Iris pigment epithelial cell (primary cell): ENCODE data around the gene PLPPR4.
A peak's percentile ranks its signal among the peaks of the same experiment; 100 is the strongest.
"Not testable (repeated sequence)": the region's sequence is repeated elsewhere in the genome, so short reads cannot be mapped to it uniquely, and the experiment has no call there.

Source experiments
- DNase-seq: peaks from one replicate; pipeline ENCODE4 v3.0.0-alpha.2; 2011; ENCODE audit warnings: low read depth

The PLPPR4 gene

GRCh38 chr1:99264201-99265021 lies at the start of gene PLPPR4:
TSS of gene PLPPR4 (plus strand) at chr1:99264492. CDS start at chr1:99264594, 102 bp downstream.
- peak; percentile 1 for DNase-seq

- no peak for DNase-seq
These were observed 47.3 kb upstream of the PLPPR4 start for GRCh38 chr1:99216956-99217355.

GRCh38 chr1:99217599-99217998 lies 46.7 kb upstream of the PLPPR4 start:
- no peak for DNase-seq

- DNase-seq = no peak
These were observed 45.7 kb upstream of the PLPPR4 start for GRCh38 chr1:99218572-99218971.

- no peak for DNase-seq
These were observed 45.3 kb upstream of the PLPPR4 start for GRCh38 chr1:99218999-99219398.

- DNase-seq = no peak
These were observed 37.0 kb upstream of the PLPPR4 start for GRCh38 chr1:99227056-99227897.

GRCh38 chr1:99228153-99228552 lies 36.1 kb upstream of the PLPPR4 start:
- DNase-seq = no peak

GRCh38 chr1:99229122-99229521 lies 35.2 kb upstream of the PLPPR4 start:
- no peak for DNase-seq

GRCh38 chr1:99230695-99231094 lies 33.6 kb upstream of the PLPPR4 start:
- DNase-seq = no peak

- DNase-seq = no peak
These were observed 32.1 kb upstream of the PLPPR4 start for GRCh38 chr1:99232172-99232571.

GRCh38 chr1:99233446-99233845 lies 30.8 kb upstream of the PLPPR4 start:
- no peak for DNase-seq

- DNase-seq = no peak
These were observed 27.5 kb upstream of the PLPPR4 start for GRCh38 chr1:99236756-99237155.

- DNase-seq = no peak
These were observed 24.6 kb upstream of the PLPPR4 start for GRCh38 chr1:99239690-99240089.

- no peak for DNase-seq
These were observed 23.7 kb upstream of the PLPPR4 start for GRCh38 chr1:99240621-99241020.

GRCh38 chr1:99246152-99246551 lies 18.1 kb upstream of the PLPPR4 start:
- DNase-seq = no peak

GRCh38 chr1:99247199-99247598 lies 17.1 kb upstream of the PLPPR4 start:
- DNase-seq = no peak

- no peak for DNase-seq
These were observed 13.6 kb upstream of the PLPPR4 start for GRCh38 chr1:99250728-99251127.

GRCh38 chr1:99251308-99251707 lies 13.0 kb upstream of the PLPPR4 start:
- DNase-seq = no peak

GRCh38 chr1:99252630-99253029 lies 11.7 kb upstream of the PLPPR4 start:
- DNase-seq = no peak

GRCh38 chr1:99260402-99260801 lies 3.9 kb upstream of the PLPPR4 start:
- not testable (repeated sequence) for DNase-seq

GRCh38 chr1:99265124-99265523 lies 832 bp downstream of the PLPPR4 start:
- no peak for DNase-seq

- DNase-seq = peak; percentile 38
These were observed 2.4 kb downstream of the PLPPR4 start for GRCh38 chr1:99266726-99267125.

- DNase-seq = no peak
These were observed 3.7 kb downstream of the PLPPR4 start for GRCh38 chr1:99268021-99268420.
